T-helper 9 cell (primary cell): ENCODE measurements around the gene TEN1.
"Not testable (repeated sequence)": the region's sequence is repeated elsewhere in the genome, so short reads cannot be mapped to it uniquely, and the experiment has no call there.

ENCODE experiments used
- DNase-seq: peaks from one replicate; pipeline ENCODE4 v3.0.0-alpha.2; 2020
- total RNA-seq, 2 donors: gene quantifications; one replicate each; lab custom pipeline; 2026; lab: John Stamatoyannopoulos, UW

Gene TEN1
- 0 to 0.07 reads per million in 2 donors for total RNA-seq

- DNase-seq: peak; percentile 94
Observed at GRCh38 chr17:75978938-75979704, at the start of gene TEN1, which contains the start of gene ACOX1. Gene TEN1 (plus strand): TSS chr17:75979240. CDS start chr17:75986193, 6,953 bp downstream. Gene ACOX1 (minus strand): TSS chr17:75979166. CDS start chr17:75979073, 93 bp downstream.

- no peak for DNase-seq
Observed at GRCh38 chr17:75931062-75931461, 48.0 kb upstream of the TEN1 start.

- DNase-seq: no peak
Observed at GRCh38 chr17:75932852-75933251, 46.2 kb upstream of the TEN1 start.

- DNase-seq: no peak
Observed at GRCh38 chr17:75933808-75934207, 45.2 kb upstream of the TEN1 start.

- no peak for DNase-seq
Observed at GRCh38 chr17:75937652-75938051, 41.4 kb upstream of the TEN1 start.

GRCh38 chr17:75940727-75941441, 38.2 kb upstream of the TEN1 start, which contains the start of gene FBF1:
Gene FBF1 (minus strand): TSS chr17:75941042. CDS start chr17:75938149, 2,893 bp downstream.
- peak; percentile 81 for DNase-seq

GRCh38 chr17:75941442-75941819, 37.6 kb upstream of the TEN1 start:
- no peak for DNase-seq

GRCh38 chr17:75942473-75942872, 36.6 kb upstream of the TEN1 start:
- DNase-seq: no peak

GRCh38 chr17:75943491-75943890, 35.5 kb upstream of the TEN1 start:
- no peak for DNase-seq

GRCh38 chr17:75945211-75945610, 33.8 kb upstream of the TEN1 start:
- no peak for DNase-seq

- no peak for DNase-seq
Observed at GRCh38 chr17:75950421-75950820, 28.6 kb upstream of the TEN1 start.

GRCh38 chr17:75950855-75951554, 28.0 kb upstream of the TEN1 start:
- DNase-seq: no peak

- no peak for DNase-seq
Observed at GRCh38 chr17:75959051-75959838, 19.8 kb upstream of the TEN1 start.

GRCh38 chr17:75959839-75960511, 19.1 kb upstream of the TEN1 start:
- DNase-seq: no peak

- DNase-seq: no peak
Observed at GRCh38 chr17:75965468-75965867, 13.6 kb upstream of the TEN1 start.

GRCh38 chr17:75969044-75969443, 10.0 kb upstream of the TEN1 start:
- DNase-seq: not testable (repeated sequence)

GRCh38 chr17:75970011-75970523, 9.0 kb upstream of the TEN1 start:
- DNase-seq: no peak

- DNase-seq: no peak
Observed at GRCh38 chr17:75970626-75971025, 8.4 kb upstream of the TEN1 start.

- DNase-seq: not testable (repeated sequence)
Observed at GRCh38 chr17:75975187-75975586, 3.9 kb upstream of the TEN1 start.

- no peak for DNase-seq
Observed at GRCh38 chr17:75975757-75976174, 3.3 kb upstream of the TEN1 start.

GRCh38 chr17:75976175-75976848, 2.7 kb upstream of the TEN1 start:
- no peak for DNase-seq
